Anterior cingulate cortex (tissue), 58 donors: ENCODE results near the gene RUNDC3A.

Experiments used
- DNase-seq, 58 donors: peaks; one replicate each; lab custom pipeline; 2025; lab: John Stamatoyannopoulos, UW

RUNDC3A gene

GRCh38 chr17:44308320-44308818 lies at the start of gene RUNDC3A:
Gene RUNDC3A, plus strand, starts transcription at chr17:44308601. Its CDS starts 232 bp downstream, at chr17:44308833.
- peak; percentile 45 to 97 (median 92) for DNase-seq

- DNase-seq, result no peak
Measured at GRCh38 chr17:44258811-44259351, 49.5 kb upstream of the RUNDC3A start.

GRCh38 chr17:44260296-44260695 lies 48.1 kb upstream of the RUNDC3A start:
- no peak for DNase-seq

GRCh38 chr17:44262654-44263225 lies 45.7 kb upstream of the RUNDC3A start:
- no peak for DNase-seq

- DNase-seq, result no peak
Measured at GRCh38 chr17:44263345-44263902, 45.0 kb upstream of the RUNDC3A start.

- DNase-seq, result no peak
Measured at GRCh38 chr17:44266402-44267164, 41.8 kb upstream of the RUNDC3A start.

GRCh38 chr17:44267165-44267455 lies 41.3 kb upstream of the RUNDC3A start:
- DNase-seq, result no peak

- DNase-seq, result no peak
Measured at GRCh38 chr17:44267818-44268490, 40.4 kb upstream of the RUNDC3A start, which contains the start of gene SLC4A1. Gene SLC4A1, minus strand, starts transcription at chr17:44268135. Its CDS starts 5,269 bp downstream, at chr17:44262866.

GRCh38 chr17:44268709-44269534 lies 39.5 kb upstream of the RUNDC3A start:
- DNase-seq, result no peak

GRCh38 chr17:44269535-44270240 lies 38.7 kb upstream of the RUNDC3A start:
- no peak for DNase-seq

GRCh38 chr17:44272321-44272951 lies 36.0 kb upstream of the RUNDC3A start:
- DNase-seq, result no peak

- DNase-seq, result no peak
Measured at GRCh38 chr17:44272954-44273353, 35.4 kb upstream of the RUNDC3A start.

- DNase-seq, result no peak
Measured at GRCh38 chr17:44273607-44274006, 34.8 kb upstream of the RUNDC3A start.

- DNase-seq, result no peak
Measured at GRCh38 chr17:44277976-44278375, 30.4 kb upstream of the RUNDC3A start.

GRCh38 chr17:44279346-44279665 lies 29.1 kb upstream of the RUNDC3A start:
- DNase-seq, result no peak

GRCh38 chr17:44279666-44280391 lies 28.6 kb upstream of the RUNDC3A start:
- DNase-seq, result peak in 37 of 58 donors; percentile 5 to 57 (median 26)

GRCh38 chr17:44280392-44280937 lies 27.9 kb upstream of the RUNDC3A start:
- DNase-seq, result no peak

- DNase-seq, result no peak
Measured at GRCh38 chr17:44281570-44281969, 26.8 kb upstream of the RUNDC3A start.
